GM18873 (cell line): ENCODE results near the gene BCAS1.

Experiments
- ATAC-seq: cut with Tn5 transposase; IDR thresholded peaks from one replicate; pipeline ENCODE4 v1.9.1; 2021; ENCODE audit warnings: mild to moderate bottlenecking, moderate library complexity, moderate number of reproducible peaks; ENCODE audit not compliant: unreplicated experiment, low FRiP score

BCAS1 gene

DNA sequence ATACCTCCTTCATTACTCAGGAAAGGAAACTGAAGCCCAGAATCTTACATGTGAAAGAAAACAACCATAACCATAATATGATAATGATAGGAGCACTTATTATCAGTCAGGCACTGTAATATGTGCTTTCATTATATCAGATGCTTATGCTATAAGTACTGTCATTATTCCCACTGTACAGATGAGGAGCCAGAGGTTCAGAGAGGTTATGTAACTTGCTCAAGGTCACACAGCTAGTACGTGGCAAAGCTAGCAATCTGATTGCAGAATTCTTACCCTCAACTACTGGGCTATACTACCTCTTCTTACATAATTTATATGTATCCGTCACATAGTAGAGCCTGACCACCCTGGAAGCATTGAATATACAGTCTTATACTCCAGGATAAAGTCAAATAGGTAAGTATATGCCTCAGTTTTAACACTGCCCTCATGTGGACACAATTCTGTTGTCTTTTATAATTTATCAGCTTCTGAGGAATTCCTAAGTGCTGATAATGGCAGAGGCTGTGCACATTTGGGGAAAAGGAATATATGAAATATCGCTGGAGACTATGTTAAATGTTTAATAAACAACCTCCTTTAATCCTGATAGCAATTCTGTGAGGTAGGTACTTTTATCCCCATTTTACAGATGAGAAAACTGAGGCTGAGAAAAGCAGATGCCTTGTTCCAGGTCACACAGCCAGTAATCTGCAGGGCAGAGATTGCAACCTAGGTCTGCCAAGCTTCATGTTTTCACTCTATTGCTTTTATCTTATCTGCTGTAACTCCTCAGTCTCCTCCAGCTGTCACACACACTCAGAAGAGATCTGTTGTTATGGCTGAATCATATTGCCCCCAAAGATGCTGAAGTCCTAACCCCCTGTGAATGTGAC, 13.4 kb downstream of the BCAS1 start:
- no peak for ATAC-seq

DNA sequence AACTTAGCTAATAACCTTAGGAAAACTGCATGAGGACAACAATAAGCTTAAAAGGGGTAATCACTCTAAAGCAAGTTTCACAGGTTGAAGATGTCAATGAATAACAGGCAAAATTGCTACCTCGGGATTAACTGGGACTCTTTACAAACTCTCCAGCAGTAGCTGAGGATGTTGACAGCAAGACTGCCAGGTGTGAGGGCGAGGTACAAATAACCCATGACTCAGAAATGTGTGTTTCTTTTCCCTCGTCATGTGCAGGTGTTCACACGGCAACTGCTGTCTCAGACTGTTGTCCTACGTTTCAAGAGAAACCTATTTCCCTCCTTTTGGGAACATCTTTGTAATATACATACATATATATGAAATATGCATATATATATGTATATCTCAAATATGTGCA, 15.9 kb downstream of the BCAS1 start:
- ATAC-seq: no peak

DNA sequence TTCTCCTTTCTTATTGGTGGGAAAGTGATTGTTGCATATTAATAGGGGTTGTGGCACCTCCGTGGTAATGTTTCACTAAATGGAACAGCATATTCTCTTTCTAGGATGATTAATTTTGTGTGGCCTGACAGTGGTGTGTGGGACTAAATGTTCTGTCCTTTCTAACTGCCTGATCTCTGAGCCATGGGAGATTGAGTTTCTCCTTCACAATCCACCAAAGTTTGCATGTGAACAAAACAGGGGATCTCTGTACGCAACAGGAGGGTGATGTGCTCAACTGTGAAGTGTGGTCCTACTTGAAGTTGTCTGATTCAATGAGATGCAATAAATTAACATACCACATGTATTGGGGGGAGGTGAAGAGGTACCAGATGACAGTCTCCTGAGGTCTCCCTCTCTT, 19.3 kb downstream of the BCAS1 start:
- no peak for ATAC-seq

DNA sequence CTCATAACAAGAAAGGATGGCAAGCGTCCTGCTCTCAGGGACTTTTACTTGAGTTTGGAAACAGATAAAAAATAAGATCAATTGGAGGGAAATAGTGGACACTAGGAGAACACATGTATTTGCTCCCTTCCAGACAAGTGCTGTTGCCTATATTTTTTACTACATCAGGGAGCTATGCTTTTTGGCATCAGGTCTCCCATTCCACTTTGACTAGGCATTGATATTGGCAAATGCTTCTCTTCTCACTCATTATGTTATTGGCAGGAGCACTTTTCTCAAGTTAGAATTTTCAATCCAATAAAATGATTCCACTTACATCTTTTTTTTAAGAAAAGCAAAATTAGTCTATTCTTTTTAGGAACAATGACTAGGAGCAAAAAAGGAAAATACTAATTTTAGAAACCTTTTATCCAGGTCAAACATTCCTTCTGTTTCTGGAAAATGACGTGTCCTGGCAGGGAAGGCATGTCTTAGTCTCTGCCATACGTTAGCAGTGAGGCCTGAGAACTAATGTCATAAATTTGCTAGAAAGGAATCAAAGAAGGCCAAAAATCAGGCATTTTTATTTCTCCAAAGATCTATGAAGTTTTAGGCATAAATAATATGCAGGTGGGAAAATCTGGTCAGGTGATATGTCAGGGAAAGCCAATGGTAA, 21.4 kb downstream of the BCAS1 start:
- ATAC-seq: no peak

DNA sequence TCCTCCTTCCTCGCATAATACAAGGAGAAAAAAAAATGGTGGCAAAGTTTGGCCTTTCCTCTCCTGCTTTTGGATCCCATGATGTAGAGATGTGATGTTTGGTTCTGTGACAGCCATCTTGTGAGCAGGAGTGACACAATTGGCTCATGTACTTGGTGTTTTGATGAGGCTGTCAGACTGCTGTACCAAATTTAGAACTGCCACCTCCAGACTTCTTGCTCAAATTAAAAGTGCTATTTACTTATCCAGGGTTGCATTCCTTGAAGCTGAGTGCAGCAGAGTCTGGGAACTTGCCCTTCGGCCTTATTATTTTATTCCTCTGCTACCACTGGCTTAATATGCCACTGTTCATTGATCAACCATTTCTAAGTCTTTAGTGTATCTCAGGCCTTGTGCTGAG, 21.9 kb downstream of the BCAS1 start:
- no peak for ATAC-seq

DNA sequence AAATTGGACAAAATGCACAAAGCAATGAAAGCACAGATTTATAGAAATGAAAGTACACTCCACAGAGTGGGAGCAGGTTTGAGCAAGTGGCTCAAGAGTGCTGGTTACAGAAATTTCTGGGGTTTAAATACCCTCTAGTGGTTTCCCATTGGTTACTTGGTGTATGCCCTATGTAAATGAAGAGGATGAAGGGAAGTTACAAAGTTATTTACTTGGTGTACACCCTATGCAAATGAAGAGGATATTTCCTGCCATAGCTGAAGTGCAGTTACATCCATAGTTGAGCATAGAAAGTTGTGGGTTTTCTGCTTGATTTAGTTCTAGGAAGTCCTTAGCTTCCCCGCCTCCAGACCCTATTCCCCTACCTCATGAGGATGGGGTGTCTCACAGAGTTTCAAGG, 22.7 kb downstream of the BCAS1 start:
- no peak for ATAC-seq

DNA sequence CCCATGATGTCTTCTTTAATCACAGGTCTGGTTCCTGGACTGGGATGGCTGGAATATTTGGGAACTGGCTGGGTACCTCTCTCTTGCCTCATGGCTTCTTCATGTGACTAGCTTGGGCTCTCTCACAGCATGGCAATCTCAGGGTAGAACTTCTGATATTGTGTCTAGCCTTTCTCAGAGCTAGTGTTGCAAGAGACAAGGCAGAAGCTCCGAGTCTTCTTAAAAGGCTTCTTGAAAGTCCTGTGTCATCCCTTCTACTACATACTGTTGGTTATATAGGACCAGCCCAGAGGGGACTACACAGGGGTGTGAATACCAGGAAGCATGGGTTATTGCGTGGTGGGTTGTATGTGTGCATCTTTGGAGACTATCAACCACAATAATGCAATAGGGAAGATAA, 23.3 kb downstream of the BCAS1 start:
- ATAC-seq: no peak

DNA sequence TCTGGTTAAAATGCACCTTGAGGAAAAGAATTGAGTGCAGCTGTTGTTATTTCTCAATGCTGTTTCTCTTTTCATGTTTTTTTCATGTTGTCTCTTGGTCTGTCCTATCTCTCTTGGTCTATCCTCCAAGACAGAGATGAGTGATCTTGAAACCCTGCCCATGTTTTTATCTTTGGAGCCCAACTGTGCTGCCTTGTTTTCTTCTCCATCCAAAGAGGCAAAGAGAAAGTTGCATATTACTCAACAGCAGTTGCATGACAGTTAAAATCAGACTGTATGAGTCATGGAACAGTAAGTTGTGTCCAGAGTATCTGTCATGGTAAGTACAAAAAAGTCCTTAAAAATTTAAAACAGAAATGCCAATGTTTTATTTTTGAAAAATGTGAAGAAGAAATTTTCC, 26.2 kb downstream of the BCAS1 start:
- no peak for ATAC-seq

DNA sequence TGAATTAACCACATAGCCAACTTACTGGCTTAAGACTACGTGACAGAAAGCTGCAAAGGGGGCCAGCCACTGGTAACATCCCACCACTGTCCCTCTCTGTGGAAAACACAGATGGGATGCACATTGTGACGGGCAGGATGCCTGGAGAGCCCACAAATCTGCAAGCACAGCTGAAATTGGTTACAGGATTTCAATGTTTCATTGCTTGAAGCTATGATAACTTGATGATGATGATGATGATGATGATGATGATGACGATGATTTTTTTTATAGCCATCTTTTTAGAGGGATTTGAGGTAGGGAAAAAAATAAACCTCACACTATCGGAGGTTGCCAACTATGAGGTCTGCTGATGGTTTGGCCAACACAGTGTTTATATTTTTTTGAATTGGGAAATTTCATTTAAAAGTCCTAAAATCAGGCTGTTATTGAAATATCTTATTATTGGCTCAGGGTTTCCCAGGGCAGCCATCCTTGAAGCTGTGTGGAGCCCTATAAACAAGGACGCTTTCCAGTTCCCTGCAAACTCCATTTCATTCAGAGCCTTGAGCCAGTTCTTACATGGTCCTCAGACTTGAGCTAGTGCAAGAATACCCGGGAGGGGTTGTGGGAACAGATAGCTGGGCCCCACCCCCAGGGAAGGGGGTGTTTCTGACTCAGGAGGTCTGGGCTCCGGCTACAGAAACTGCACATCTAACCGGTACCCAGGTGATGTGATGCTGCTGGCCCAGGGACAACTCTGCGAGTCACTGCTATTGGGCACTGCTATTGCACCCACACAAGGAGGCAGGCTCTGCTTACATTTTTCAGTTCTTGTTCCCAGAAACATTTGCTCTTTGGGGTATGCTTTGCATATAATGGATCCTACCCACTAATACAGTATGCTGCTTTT, 27.1 kb downstream of the BCAS1 start:
- ATAC-seq: no peak

DNA sequence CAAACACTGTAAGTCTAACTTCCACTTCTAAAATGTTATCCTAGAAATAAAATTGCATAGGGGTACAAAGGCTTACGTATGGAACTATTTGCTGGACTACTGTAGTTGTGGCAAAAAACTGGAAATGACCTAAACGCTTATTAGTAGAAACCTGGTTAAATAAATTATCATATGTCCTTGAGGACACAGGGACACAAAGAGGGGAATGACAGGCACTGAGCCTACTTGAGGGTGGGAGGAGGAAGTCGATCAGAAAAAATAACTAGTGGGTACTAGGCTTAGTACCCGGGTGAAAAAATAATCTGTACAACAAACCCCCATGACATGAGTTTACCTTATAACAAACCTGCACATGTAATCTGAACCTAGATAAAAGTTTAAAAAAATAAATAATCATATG, 28.4 kb downstream of the BCAS1 start:
- no peak for ATAC-seq

DNA sequence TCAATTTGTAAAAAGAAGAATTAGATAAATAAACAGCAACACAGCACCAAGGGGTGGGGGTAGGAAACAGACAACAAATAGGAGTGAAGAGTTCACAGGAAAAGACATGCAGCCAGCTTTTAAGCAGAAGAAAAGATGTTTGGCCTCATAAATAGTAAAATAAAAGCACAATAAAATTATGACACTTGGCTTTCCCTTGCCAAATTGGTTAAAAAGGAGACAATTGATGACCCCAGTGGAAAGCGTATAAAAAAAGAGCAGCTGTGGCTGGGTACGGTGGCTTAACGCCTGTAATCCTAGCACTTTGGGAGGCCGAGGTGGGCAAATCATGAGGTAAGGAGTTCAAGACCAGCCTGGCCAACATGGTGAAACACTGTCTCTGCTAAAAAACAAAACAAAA, 29.1 kb downstream of the BCAS1 start:
- ATAC-seq: no peak

DNA sequence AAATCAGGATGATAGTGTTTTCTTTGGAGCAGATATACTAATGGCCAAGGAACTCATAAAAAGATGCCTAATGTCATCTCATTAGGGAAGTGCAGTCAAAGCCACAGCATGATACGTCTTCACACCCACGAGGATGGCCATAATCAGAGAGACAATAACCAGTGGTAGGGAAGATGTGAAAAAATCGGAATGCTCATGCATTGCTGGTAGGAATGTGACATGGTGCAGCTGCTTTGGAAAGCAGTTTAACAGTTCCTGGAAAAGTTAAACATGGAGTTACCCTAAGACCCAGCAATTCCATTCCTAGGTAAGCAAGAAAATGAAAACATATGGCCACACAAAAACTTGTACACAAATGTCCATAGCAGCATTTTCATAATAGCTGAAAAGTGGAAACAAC, 29.9 kb downstream of the BCAS1 start:
- ATAC-seq: no peak

DNA sequence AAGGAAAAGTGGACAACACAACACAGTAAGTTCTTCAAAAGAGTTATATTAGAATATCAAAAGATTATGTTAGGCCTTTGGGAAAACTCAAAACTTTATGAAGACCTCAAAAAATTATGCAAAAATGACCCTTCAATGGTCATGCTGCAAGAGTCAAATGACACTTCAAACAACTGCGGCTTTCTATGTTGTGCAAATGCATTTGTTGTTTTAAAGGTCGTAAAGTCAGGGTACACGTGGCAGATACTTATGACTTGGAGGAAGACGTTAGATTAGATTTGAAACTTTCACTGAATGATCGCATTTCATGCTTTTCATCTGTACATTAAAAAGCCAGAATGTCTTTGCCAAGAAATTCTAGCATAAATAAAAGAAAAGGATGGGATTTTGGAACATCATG, 31.4 kb downstream of the BCAS1 start:
- no peak for ATAC-seq

DNA sequence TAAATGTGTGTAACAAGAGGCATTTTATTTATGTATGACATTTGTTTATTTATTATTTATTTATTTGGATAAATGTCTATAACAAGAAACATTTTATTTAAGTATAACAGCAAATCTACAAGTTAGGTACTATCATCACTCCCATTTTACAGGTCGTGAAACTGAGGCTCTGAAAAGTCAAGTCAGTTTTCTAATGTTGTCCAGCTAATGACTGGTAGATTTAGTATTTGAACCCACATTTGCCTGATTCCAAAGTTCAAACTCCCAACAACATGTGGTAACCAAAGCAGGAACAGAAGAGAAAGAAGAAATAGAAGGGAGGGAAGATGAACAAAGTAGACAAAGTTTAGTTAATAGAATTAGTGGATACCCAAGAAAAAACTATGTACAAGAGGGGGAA, 32.9 kb downstream of the BCAS1 start:
- ATAC-seq: no peak

DNA sequence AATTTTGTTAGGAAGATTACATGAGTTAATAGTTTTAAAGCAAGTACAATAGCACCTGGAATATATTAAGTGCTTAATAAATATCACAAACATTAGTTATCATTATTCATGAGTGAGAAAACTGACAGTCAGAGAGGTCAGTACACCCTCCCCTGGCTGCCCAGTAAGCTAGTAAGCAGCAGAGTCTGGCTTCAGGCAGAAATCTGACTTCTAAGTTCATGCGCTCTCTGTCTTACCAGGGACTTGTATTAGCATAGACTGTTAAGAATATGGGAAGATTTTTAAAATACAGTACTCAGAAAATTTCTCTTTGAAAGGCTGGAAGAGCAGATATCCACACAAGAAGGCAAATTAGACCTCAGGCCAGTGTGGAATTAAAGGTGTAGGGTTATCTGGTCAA, 40.8 kb downstream of the BCAS1 start:
- ATAC-seq: no peak

DNA sequence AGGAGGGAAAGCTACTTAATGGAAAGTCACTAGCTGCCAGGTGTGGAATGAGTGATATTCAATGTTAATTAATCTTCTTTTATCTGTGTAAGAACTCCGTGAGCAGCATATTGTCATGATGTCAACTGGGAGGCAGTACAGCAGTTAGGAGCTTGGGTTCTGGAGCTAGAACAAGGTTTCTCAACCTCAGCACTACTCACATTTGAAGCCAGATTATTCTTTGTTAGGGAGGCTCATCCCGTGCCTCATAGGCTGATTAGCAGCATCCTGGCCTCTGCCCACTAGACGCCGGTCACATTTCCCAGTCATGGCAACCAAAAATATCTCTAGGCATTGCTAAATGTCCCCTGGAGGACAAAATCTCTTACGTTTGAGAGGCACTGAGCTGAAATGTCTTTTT, 41.2 kb downstream of the BCAS1 start:
- no peak for ATAC-seq

DNA sequence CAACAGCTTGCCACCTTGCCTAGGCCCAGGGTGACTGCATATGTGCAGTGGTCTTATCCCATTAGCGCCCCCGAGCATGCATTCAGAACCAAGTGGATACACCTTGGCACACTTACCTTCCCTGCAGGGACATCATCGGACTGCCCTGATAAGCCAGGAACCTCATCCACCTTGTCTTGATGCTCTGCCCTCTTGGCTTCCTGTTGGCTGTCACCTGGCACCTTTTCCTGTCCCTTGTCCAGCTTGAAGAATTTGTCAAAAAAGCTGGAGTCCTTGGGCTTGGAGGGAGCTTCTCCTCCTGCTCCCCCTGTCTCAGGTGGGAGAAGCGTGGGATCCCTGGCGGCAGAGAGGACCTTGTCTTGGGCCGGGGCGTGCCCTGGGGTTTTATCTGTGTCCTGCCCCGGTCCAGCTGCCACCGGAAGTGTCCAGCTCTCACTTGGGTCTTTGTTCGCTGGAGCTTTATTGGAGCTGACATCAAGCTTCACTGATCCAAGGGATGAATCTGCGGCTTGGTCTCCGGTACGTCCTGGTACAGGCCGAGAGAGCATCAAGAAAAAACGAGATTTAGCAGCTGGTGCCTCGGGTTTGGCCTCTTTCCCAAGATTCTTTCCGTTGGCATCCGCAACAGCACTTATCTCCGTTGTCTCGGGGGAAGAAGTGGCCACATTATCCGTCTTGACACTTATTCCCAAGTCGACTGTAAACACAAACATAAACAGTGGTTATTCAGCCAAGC, 42.0 kb downstream of the BCAS1 start:
- ATAC-seq: no peak

DNA sequence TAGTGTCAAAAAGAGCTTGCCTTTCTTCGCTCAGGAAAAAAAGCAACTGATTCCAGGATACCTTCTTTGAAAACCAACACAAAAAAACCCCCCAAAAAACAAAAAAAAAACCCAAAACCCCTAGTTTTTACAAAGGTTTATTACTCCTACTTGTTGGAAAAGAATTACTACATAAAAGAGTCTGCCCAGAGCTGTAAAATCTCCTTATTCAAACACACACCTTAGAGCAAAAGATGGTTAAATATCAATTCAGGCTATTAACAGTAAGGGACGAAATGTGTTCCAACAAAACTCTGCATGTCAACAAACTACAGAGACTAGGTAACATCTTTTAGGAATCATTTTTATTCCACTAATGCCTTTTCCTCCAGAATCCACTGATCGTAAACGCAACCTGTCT, 42.7 kb downstream of the BCAS1 start:
- no peak for ATAC-seq

DNA sequence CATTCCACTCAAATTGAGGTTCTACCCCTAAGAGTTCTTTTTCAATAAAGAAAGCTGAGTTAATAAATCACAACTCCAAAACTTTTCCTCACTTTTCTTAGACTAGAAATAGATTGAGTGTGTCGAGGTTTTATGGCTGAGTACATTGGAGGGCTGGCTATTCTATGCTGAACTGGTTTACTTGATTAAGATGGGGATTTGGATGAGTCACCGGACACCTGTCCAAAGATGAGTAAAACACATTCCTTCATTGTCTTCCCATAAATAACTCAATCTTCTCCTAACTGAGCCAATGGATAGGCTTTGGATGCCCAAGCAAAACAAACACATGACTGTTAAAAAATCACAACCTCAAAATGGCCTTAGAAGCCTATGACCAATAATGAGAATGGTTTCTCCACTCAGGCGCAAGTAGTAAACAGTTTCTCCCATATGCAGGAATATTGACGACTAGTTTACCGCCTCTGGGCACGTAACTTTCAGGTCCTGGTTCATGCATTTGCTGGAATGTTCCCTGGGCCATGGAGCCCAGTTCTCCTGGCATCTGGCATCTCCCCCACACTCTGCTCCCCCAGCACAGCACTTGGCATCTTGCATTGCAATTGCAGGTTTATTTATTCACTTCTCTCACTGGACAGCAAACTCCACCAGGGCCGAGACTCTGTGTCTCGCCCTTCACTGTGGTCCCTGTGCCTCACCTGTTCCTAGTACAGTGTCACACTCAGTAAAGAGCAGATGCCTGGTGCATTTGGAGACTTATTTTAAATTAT, 43.9 kb downstream of the BCAS1 start:
- ATAC-seq: no peak

DNA sequence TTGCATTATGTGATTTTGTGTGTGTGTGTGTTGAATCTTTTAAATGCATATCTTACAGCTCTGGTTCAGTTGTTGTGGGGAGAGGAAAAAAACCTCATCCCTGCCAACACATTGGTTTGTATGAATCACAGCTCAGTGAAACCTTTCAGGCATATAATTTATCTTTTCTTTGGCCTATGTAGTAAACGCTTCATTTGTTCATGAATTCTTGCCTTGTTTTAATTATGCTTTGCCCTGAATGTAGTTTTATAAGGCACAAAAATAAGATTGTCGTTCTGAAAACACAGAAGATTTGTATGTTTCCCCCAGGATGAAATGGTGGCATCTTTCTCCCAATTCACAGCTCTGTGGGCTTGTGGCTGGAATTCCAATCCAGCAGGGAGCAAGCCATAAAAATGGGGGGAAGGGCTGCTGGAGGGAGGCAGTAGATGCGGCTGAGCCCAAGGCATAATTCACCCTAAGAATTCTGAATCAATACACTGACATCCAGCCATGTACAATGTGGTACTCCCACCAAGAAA, 45.1 kb downstream of the BCAS1 start:
- ATAC-seq: no peak
